Heart right ventricle (tissue), 16 donors: ENCODE results near the gene USP20. TPM values are rescaled to one million over a fixed set of nuclear protein-coding genes. Genes with fewer than 3 reads are reported as not detected.

Experiments used
- ATAC-seq, 8 donors: fragments of 200-7000 bp; cut with Tn5 transposase; one replicate each; pipeline ENCODE4 v1.9.1; 2020; ENCODE audit warnings: mild to moderate bottlenecking in 8 of 8, moderate library complexity in 8 of 8, moderate number of reproducible peaks in 1 of 8
- DNase-seq, 2 donors: peaks; one replicate each; pipeline ENCODE4 v3.0.0-alpha.2; 2020
- H3K27ac ChIP-seq, 10 donors: fragments of 200-600 bp; sonication (generic) in 2 of 10; one replicate each; pipeline versions ENCODE4 v1.5.0 to v1.8.0; 2020 to 2022; ENCODE audit warnings: mild to moderate bottlenecking in 3 of 10
- H3K27me3 ChIP-seq, 7 donors: fragments of 200-600 bp; one replicate each; pipeline ENCODE4 v1.8.0; 2021 to 2022; ENCODE audit warnings: mild to moderate bottlenecking in 2 of 7
- H3K36me3 ChIP-seq, 9 donors: fragments of 200-600 bp; sonication (generic) in 1 of 9; one replicate each; pipeline versions ENCODE4 v1.5.0 to v1.8.0; 2020 to 2022; ENCODE audit warnings: mild to moderate bottlenecking in 2 of 9
- H3K4me1 ChIP-seq, 9 donors: fragments of 200-600 bp; sonication (generic) in 1 of 9; one replicate each; pipeline versions ENCODE4 v1.5.0 to v1.8.0; 2020 to 2022; ENCODE audit warnings: mild to moderate bottlenecking in 4 of 9
- H3K4me3 ChIP-seq, 10 donors: fragments of 200-600 bp; sonication (generic) in 2 of 10; one replicate each; pipeline versions ENCODE4 v1.5.0 to v1.8.0; 2020 to 2022; ENCODE audit warnings: mild to moderate bottlenecking in 7 of 10, moderate library complexity in 2 of 10
- H3K9me3 ChIP-seq, 11 donors: fragments of 200-600 bp in 10 of 11; sonication (generic) in 2 of 11; one replicate each; pipeline versions ENCODE4 v1.5.0 to v1.8.0; 2013 to 2022; ENCODE audit warnings: mild to moderate bottlenecking in 2 of 11, control low read depth in 1 of 11, moderate library complexity in 1 of 11
- CTCF ChIP-seq, 9 donors: fragments of 200-600 bp; sonication (generic) in 2 of 9; IDR thresholded peaks; one replicate each; pipeline versions ENCODE4 v1.5.0 to v1.8.0; 2021 to 2022; ENCODE audit warnings: antibody characterized with exemption in 9 of 9, mild to moderate bottlenecking in 5 of 9, moderate library complexity in 1 of 9
- WGBS, 2 donors: extraction: QIAGEN DNeasy Blood & Tissue Kit; methylation state at CpG; one replicate each; pipeline ENCODE4 v1.1.7; 2013; ENCODE audit warnings: inconsistent platforms in 1 of 2; 5-methylcytosine and 5-hydroxymethylcytosine counted together
- intact Hi-C, 10 donors: fragments of 100-400 bp; cut with DNase I; formaldehyde crosslinking; loops; one replicate each; pipeline versions ENCODE4 v1.11.1 to v1.14.2; 2022
- polyA plus RNA-seq, 2 donors: library from polyadenylated mRNA; stranded (reverse); fragments of 200-250 nt; gene quantifications; one replicate each; pipeline ENCODE4 v1.2.3, GENCODE V29; 2013
- total RNA-seq, 10 donors: library from RNA; stranded (reverse); fragmentation: NEBNext Ultra II Directional in 3 of 10; extraction: Animal tissue kit (Norgen Biotek cat#: 25700) in 3 of 10; gene quantifications; one replicate each; pipeline versions ENCODE4 v1.2.1 to v1.2.4, GENCODE V29; 2021 to 2023
- donor health status: Arrhythmogenic right ventricular cardiomyopathy.
- donor health status: ischemic (EF 13 %, LVEDD 7.1; RV severe dilation, severe dysfunction).
- donor health status: healthy with polysubstance abuse.
- donor health status: DM: no; HTN: yes; CAD: no.
- donor health status: DM: no; HTN: no; CAD: no.
- donor health status: ischemic (EF 25% LVEDD 6.9; RV normal size, moderate dysfunction).
- donor health status: ischemic (EF 25% LVEDD 5.7; RV mildly dilated, moderate dysfunction).
- donor health status: healthy.
- donor health status: DM: yes; HTN: yes; CAD: no.
- donor health status: Ischemic cardiomyopathy.
- donor health status: ischemic (EF 35%, LVEDD 5.7; RV mildly dilated, moderate dysfunction).
- donor health status: nonischemic (EF 11% LVEDD 7.7; RV severe dilation, severe dysfunction).
- donor health status: DM: yes; HTN: yes; CAD: no.
- donor health status: PGD.
- donor health status: ischemic (EF 29% LVEDD 5.4; RV normal size, mild dysfunction).
- donor health status: nonischemic (EF 23%, LVEDD 6.1; RV moderate dilation, normal function).

The USP20 gene
- total and polyA plus RNA-seq, 12 donors = 10.9 to 16.8 (median 12.5) TPM

GRCh38 chr9:129908906-129909305 lies 73.6 kb downstream of the USP20 start:
- intact Hi-C loops = no loop called here
- Histone ChIP-seq H3K4me3 (no peak overlapping the region), H3K36me3 (peaks cover 0 to 85% (median 24%) of the 10 kb centered on the region in 9 donors), H3K27ac (no peak overlapping the region), H3K4me1 (peaks cover 0 to 13% (median 0%) of the 10 kb centered on the region in 9 donors), H3K9me3 (no peaks in the 10 kb centered on the region), H3K27me3 (no peaks in the 10 kb centered on the region)
- ATAC-seq (no peak), DNase-seq (no peak)
- 86 to 87% methylated on average over 4 of the region's 4 CpGs for WGBS, 2 donors
- TF ChIP-seq CTCF (IDR thresholded peaks at IDR 0.05) = no peak

- ATAC-seq (no peak), DNase-seq (no peak)
- Histone ChIP-seq H3K27ac (no peak overlapping the region), H3K4me1 (peaks cover 0 to 13% (median 0%) of the 10 kb centered on the region in 9 donors), H3K4me3 (no peak overlapping the region), H3K27me3 (no peaks in the 10 kb centered on the region), H3K9me3 (no peaks in the 10 kb centered on the region), H3K36me3 (peaks cover 0 to 84% (median 24%) of the 10 kb centered on the region in 9 donors)
- 91 to 93% methylated on average over 9 of the region's 9 CpGs for WGBS, 2 donors
- intact Hi-C loops = no loop called here
- no peak for TF ChIP-seq CTCF (IDR thresholded peaks at IDR 0.05)
Measured at GRCh38 chr9:129909851-129910250, 74.6 kb downstream of the USP20 start.

GRCh38 chr9:129910628-129911567 lies 75.6 kb downstream of the USP20 start:
- Histone ChIP-seq H3K27me3 (no peaks in the 10 kb centered on the region), H3K4me1 (peaks cover 0 to 13% (median 0%) of the 10 kb centered on the region in 9 donors), H3K4me3 (no peak overlapping the region), H3K9me3 (no peaks in the 10 kb centered on the region), H3K36me3 (peaks cover 0 to 84% (median 24%) of the 10 kb centered on the region in 9 donors), H3K27ac (peak overlapping the region in 1 of 10 donors; percentile 4)
- DNase-seq (no peak), ATAC-seq (peak in 1 of 8 donors; percentile 68)
- WGBS, 2 donors = 87 to 89% methylated on average over 15 of the region's 15 CpGs
- no peak for TF ChIP-seq CTCF (IDR thresholded peaks at IDR 0.05)
- intact Hi-C loops = no loop called here

GRCh38 chr9:129914051-129914450 lies 78.8 kb downstream of the USP20 start:
- Histone ChIP-seq H3K36me3 (peaks cover 0 to 82% (median under 1%) of the 10 kb centered on the region in 9 donors), H3K27me3 (no peaks in the 10 kb centered on the region), H3K4me3 (no peak overlapping the region), H3K27ac (no peak overlapping the region), H3K4me1 (peaks cover 0 to 18% (median 0%) of the 10 kb centered on the region in 9 donors), H3K9me3 (no peaks in the 10 kb centered on the region)
- no peak for TF ChIP-seq CTCF (IDR thresholded peaks at IDR 0.05)
- ATAC-seq = no peak
- WGBS, 2 donors = 94 to 97% methylated on average over 5 of the region's 5 CpGs
- no peak for DNase-seq
- intact Hi-C loops = no loop called here
